ENCODE results near the gene CFAP73. TPM values are rescaled to one million over a fixed set of nuclear protein-coding genes. Genes with fewer than 3 reads are reported as not detected.

The CFAP73 gene
- total and polyA plus RNA-seq, 2 experiments from 2014 or later, result 0.50 to 0.59 TPM

GRCh38 chr12:113179023-113179422 lies 29.5 kb downstream of the CFAP73 start (continued):
- TF ChIP-seq ETS1 (IDR thresholded peaks at IDR 0.05), result no peak
- no peak for TF ChIP-seq STAT1 (IDR thresholded peaks at IDR 0.05; ENCODE audit: unreplicated experiment)
- TF ChIP-seq, protein P1, sequence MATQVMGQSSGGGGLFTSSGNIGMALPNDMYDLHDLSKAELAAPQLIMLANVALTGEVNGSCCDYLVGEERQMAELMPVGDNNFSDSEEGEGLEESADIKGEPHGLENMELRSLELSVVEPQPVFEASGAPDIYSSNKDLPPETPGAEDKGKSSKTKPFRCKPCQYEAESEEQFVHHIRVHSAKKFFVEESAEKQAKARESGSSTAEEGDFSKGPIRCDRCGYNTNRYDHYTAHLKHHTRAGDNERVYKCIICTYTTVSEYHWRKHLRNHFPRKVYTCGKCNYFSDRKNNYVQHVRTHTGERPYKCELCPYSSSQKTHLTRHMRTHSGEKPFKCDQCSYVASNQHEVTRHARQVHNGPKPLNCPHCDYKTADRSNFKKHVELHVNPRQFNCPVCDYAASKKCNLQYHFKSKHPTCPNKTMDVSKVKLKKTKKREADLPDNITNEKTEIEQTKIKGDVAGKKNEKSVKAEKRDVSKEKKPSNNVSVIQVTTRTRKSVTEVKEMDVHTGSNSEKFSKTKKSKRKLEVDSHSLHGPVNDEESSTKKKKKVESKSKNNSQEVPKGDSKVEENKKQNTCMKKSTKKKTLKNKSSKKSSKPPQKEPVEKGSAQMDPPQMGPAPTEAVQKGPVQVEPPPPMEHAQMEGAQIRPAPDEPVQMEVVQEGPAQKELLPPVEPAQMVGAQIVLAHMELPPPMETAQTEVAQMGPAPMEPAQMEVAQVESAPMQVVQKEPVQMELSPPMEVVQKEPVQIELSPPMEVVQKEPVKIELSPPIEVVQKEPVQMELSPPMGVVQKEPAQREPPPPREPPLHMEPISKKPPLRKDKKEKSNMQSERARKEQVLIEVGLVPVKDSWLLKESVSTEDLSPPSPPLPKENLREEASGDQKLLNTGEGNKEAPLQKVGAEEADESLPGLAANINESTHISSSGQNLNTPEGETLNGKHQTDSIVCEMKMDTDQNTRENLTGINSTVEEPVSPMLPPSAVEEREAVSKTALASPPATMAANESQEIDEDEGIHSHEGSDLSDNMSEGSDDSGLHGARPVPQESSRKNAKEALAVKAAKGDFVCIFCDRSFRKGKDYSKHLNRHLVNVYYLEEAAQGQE (IDR thresholded peaks at IDR 0.05; ENCODE audit: unreplicated experiment), result no peak

DNA sequence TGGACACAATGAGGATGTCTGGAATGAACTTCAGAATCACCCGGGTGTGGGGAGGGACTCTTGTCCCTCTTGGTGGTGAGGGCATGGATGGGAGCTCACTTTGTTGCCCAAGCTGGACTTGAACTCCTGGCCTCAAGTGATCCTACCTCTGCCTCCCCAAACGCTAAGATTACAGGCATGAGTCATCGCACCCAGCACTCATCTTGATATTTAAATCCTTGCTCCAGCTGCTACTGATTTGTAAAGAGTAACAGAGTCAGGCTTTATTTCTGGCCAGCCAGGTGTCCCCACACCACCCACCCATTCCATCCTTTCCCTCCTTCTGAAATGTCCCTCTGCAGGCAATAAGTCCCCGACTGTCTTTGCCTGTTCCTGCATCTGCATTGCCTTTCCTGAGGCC lies 30.8 kb downstream of the CFAP73 start:
- H3K36me3 Mint-ChIP-seq (ENCODE audit: low read depth), result peaks cover 58% of the 10 kb centered on the region
- no peak for ATAC-seq
- Histone ChIP-seq H3K9me2 (ENCODE audit: insufficient read depth) (no peaks in the 10 kb centered on the region), H3K27me3 (ENCODE audit: insufficient read depth) (no peaks in the 10 kb centered on the region), H2AFZ (no peak overlapping the region), H3K79me2 (replicated peaks; ENCODE audit: insufficient read depth) (peaks cover 35% of the 10 kb centered on the region), H3K36me3 (ENCODE audit: insufficient read depth) (peaks cover 20% of the 10 kb centered on the region), H3K27ac (ENCODE audit: low read depth) (no peak overlapping the region), H3K4me2 (no peak overlapping the region), H3F3A (replicated peaks; ENCODE audit: low read depth) (peaks cover under 1% of the 10 kb centered on the region; the same call in 1 of the 2 replicates), H3K4me1 (ENCODE audit: insufficient read depth) (no peaks in the 10 kb centered on the region), H4K20me1 (replicated peaks; ENCODE audit: insufficient read depth) (peaks cover 20% of the 10 kb centered on the region), H3K4me3 (no peak overlapping the region)
- peaks cover 9% of the 10 kb centered on the region for H3K27me3 Mint-ChIP-seq (ENCODE audit: insufficient read depth, low read depth, poor library complexity)
- H3K27ac Mint-ChIP-seq, result no peak overlapping the region
- no peak overlapping the region for H3K4me3 Mint-ChIP-seq
- no peak for DNase-seq (ENCODE audit: low spot score)
- no peaks in the 10 kb centered on the region for H3K4me1 Mint-ChIP-seq
- H3K9me3 Mint-ChIP-seq, result no peaks in the 10 kb centered on the region
- TF ChIP-seq JUNB (IDR thresholded peaks at IDR 0.05; ENCODE audit: unreplicated experiment) (no peak), CTCF (conservative IDR thresholded peaks at IDR 0.05; ENCODE audit: low read depth in 2 of 2) (no peak), CREB1 (CRISPR knock-in tag; IDR thresholded peaks at IDR 0.05; ENCODE audit: low read depth) (no peak), NANOG (IDR thresholded peaks at IDR 0.05; ENCODE audit: borderline replicate concordance) (no peak)
- TF ChIP-seq, protein P1 (IDR thresholded peaks at IDR 0.05; ENCODE audit: unreplicated experiment), result no peak
- TF ChIP-seq, protein P2, sequence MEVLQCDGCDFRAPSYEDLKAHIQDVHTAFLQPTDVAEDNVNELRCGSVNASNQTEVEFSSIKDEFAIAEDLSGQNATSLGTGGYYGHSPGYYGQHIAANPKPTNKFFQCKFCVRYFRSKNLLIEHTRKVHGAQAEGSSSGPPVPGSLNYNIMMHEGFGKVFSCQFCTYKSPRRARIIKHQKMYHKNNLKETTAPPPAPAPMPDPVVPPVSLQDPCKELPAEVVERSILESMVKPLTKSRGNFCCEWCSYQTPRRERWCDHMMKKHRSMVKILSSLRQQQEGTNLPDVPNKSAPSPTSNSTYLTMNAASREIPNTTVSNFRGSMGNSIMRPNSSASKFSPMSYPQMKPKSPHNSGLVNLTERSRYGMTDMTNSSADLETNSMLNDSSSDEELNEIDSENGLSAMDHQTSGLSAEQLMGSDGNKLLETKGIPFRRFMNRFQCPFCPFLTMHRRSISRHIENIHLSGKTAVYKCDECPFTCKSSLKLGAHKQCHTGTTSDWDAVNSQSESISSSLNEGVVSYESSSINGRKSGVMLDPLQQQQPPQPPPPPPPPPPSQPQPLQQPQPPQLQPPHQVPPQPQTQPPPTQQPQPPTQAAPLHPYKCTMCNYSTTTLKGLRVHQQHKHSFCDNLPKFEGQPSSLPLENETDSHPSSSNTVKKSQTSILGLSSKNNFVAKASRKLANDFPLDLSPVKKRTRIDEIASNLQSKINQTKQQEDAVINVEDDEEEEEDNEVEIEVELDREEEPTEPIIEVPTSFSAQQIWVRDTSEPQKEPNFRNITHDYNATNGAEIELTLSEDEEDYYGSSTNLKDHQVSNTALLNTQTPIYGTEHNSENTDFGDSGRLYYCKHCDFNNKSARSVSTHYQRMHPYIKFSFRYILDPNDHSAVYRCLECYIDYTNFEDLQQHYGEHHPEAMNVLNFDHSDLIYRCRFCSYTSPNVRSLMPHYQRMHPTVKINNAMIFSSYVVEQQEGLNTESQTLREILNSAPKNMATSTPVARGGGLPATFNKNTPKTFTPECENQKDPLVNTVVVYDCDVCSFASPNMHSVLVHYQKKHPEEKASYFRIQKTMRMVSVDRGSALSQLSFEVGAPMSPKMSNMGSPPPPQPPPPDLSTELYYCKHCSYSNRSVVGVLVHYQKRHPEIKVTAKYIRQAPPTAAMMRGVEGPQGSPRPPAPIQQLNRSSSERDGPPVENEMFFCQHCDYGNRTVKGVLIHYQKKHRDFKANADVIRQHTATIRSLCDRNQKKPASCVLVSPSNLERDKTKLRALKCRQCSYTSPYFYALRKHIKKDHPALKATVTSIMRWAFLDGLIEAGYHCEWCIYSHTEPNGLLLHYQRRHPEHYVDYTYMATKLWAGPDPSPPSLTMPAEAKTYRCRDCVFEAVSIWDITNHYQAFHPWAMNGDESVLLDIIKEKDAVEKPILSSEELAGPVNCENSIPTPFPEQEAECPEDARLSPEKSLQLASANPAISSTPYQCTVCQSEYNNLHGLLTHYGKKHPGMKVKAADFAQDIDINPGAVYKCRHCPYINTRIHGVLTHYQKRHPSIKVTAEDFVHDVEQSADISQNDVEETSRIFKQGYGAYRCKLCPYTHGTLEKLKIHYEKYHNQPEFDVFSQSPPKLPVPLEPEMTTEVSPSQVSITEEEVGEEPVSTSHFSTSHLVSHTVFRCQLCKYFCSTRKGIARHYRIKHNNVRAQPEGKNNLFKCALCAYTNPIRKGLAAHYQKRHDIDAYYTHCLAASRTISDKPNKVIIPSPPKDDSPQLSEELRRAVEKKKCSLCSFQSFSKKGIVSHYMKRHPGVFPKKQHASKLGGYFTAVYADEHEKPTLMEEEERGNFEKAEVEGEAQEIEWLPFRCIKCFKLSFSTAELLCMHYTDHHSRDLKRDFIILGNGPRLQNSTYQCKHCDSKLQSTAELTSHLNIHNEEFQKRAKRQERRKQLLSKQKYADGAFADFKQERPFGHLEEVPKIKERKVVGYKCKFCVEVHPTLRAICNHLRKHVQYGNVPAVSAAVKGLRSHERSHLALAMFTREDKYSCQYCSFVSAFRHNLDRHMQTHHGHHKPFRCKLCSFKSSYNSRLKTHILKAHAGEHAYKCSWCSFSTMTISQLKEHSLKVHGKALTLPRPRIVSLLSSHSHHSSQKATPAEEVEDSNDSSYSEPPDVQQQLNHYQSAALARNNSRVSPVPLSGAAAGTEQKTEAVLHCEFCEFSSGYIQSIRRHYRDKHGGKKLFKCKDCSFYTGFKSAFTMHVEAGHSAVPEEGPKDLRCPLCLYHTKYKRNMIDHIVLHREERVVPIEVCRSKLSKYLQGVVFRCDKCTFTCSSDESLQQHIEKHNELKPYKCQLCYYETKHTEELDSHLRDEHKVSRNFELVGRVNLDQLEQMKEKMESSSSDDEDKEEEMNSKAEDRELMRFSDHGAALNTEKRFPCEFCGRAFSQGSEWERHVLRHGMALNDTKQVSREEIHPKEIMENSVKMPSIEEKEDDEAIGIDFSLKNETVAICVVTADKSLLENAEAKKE (CRISPR knock-in tag; IDR thresholded peaks at IDR 0.05), result no peak
